Endothelial cell (in vitro differentiated cells): Measurements from ENCODE around the gene QPRT. TPM values are rescaled to one million over a fixed set of nuclear protein-coding genes. Genes with fewer than 3 reads are reported as not detected.
"Not testable (repeated sequence)": the region's sequence is repeated elsewhere in the genome, so short reads cannot be mapped to it uniquely, and the experiment has no call there.

Source experiments
- DNase-seq: peaks from one replicate; pipeline ENCODE4 v3.0.0; 2021; ENCODE audit warnings: low spot score
- H3K27ac Mint-ChIP-seq: one replicate; pipeline ENCODE4 v1.8.0; 2021; ENCODE audit warnings: mixed read lengths, inconsistent platforms; ENCODE audit not compliant: unreplicated experiment
- H3K27me3 Mint-ChIP-seq: one replicate; pipeline ENCODE4 v1.8.0; 2021; ENCODE audit warnings: mild to moderate bottlenecking, moderate library complexity, mixed read lengths, inconsistent platforms; ENCODE audit not compliant: unreplicated experiment
- H3K36me3 Mint-ChIP-seq: one replicate; pipeline ENCODE4 v1.8.0; 2021; ENCODE audit warnings: mild to moderate bottlenecking, low read depth, mixed read lengths, inconsistent platforms; ENCODE audit not compliant: unreplicated experiment
- H3K4me1 Mint-ChIP-seq: one replicate; pipeline ENCODE4 v1.8.0; 2021; ENCODE audit warnings: mild to moderate bottlenecking, mixed read lengths, inconsistent platforms; ENCODE audit not compliant: unreplicated experiment
- H3K4me3 Mint-ChIP-seq: one replicate; pipeline ENCODE4 v1.8.0; 2021; ENCODE audit warnings: mild to moderate bottlenecking, mixed read lengths, inconsistent platforms; ENCODE audit not compliant: unreplicated experiment
- H3K9me3 Mint-ChIP-seq: one replicate; pipeline ENCODE4 v1.8.0; 2021; ENCODE audit warnings: mixed read lengths, inconsistent platforms; ENCODE audit not compliant: unreplicated experiment
- total RNA-seq: library from RNA; stranded (reverse); fragmentation: NEBNext Ultra II Directional; extraction: Animal tissue kit (Norgen Biotek cat#: 25700); gene quantifications from one replicate; pipeline ENCODE4 v1.2.1, GENCODE V29; 2021; ENCODE audit not compliant: unreplicated experiment
- TF ChIP-seq, protein P1 (sequence below): fragments of 200-600 bp; sonication (generic); IDR thresholded peaks from one replicate; pipeline ENCODE4 v1.5.0; 2021; ENCODE audit warnings: antibody characterized with exemption; ENCODE audit not compliant: unreplicated experiment

The QPRT gene
- total RNA-seq, 1 donor from 2014 or later = 30.4 TPM

GRCh38 chr16:29745853-29746345 lies 66.9 kb downstream of the QPRT start, which contains the start of gene C16orf54:
Gene C16orf54, minus strand, starts transcription at chr16:29745990. Its CDS starts 1,039 bp downstream, at chr16:29744951.
- TF ChIP-seq, protein P1, sequence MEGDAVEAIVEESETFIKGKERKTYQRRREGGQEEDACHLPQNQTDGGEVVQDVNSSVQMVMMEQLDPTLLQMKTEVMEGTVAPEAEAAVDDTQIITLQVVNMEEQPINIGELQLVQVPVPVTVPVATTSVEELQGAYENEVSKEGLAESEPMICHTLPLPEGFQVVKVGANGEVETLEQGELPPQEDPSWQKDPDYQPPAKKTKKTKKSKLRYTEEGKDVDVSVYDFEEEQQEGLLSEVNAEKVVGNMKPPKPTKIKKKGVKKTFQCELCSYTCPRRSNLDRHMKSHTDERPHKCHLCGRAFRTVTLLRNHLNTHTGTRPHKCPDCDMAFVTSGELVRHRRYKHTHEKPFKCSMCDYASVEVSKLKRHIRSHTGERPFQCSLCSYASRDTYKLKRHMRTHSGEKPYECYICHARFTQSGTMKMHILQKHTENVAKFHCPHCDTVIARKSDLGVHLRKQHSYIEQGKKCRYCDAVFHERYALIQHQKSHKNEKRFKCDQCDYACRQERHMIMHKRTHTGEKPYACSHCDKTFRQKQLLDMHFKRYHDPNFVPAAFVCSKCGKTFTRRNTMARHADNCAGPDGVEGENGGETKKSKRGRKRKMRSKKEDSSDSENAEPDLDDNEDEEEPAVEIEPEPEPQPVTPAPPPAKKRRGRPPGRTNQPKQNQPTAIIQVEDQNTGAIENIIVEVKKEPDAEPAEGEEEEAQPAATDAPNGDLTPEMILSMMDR = no peak
- no peak for DNase-seq
- Mint-ChIP-seq H3K4me1 (no peaks in the 10 kb centered on the region), H3K9me3 (no peaks in the 10 kb centered on the region), H3K4me3 (peak within 1 kb of the TSS; percentile 37), H3K27ac (no peak within 1 kb of the TSS), H3K27me3 (peaks cover 5% of the 10 kb centered on the region), H3K36me3 (peaks cover 4% of the 10 kb centered on the region)

DNA sequence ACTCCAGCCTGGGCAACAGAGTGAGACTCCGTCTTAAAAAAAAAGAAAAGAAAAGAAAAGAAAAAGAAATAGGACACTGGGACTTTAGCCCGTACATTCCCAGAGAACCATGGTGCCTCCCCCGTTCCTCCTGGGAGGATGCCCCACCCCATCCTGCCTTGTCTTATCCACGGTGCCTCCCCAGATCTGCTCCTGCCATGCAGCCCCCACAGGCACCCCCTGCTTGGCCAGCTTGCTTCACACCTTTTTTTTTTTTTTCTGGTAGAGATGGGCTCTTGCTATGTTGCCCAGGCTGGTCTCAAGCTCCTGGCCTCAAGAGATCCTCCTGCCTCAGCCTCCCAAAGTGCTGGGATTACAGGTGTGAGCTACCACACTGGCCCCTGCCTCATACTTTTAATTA lies 67.5 kb downstream of the QPRT start:
- H3K27me3 Mint-ChIP-seq, H3K9me3 Mint-ChIP-seq, H3K4me1 Mint-ChIP-seq, DNase-seq, H3K4me3 Mint-ChIP-seq, H3K36me3 Mint-ChIP-seq, H3K27ac Mint-ChIP-seq: not testable (repeated sequence)

Other genes starting within 250 kb of the QPRT start
- gene BOLA2, start 224.8 kb upstream of the QPRT start, total RNA-seq = 5.5 TPM
- 28.5 TPM for gene SLX1B, start 224.6 kb upstream of the QPRT start, total RNA-seq
- gene SULT1A4, start 219.3 kb upstream of the QPRT start, total RNA-seq = 4.2 TPM
- gene NPIPB12, start 172.8 kb upstream of the QPRT start, total RNA-seq = 72.6 TPM
- gene SPN, start 15.9 kb upstream of the QPRT start, total RNA-seq = 1.5 TPM
- not detected for gene C16orf54, start 66.8 kb downstream of the QPRT start, total RNA-seq
- gene ZG16, start 99.1 kb downstream of the QPRT start, total RNA-seq = not detected
- 40.7 TPM for gene KIF22, start 111.6 kb downstream of the QPRT start, total RNA-seq
- gene MAZ, start 127.3 kb downstream of the QPRT start, total RNA-seq = 407 TPM
- gene PRRT2, start 133.0 kb downstream of the QPRT start, total RNA-seq = 15.0 TPM
- 38.6 TPM for gene PAGR1, start 137.0 kb downstream of the QPRT start, total RNA-seq
- 2.0 TPM for gene MVP, start 141.3 kb downstream of the QPRT start, total RNA-seq
- gene CDIPT, start 184.0 kb downstream of the QPRT start, total RNA-seq = 85.0 TPM
- gene SEZ6L2, start 220.4 kb downstream of the QPRT start, total RNA-seq = 34.2 TPM
- gene ASPHD1, start 221.3 kb downstream of the QPRT start, total RNA-seq = 3.0 TPM
- gene KCTD13, start 247.0 kb downstream of the QPRT start, total RNA-seq = 25.8 TPM